Esophagus squamous epithelium (tissue), 5 donors: ENCODE results near the gene TM9SF1. TPM values are rescaled to one million over a fixed set of nuclear protein-coding genes. Genes with fewer than 3 reads are reported as not detected.

Experiments
- DNase-seq: peaks from one replicate; lab custom pipeline; 2025; lab: John Stamatoyannopoulos, UW
- H3K27ac ChIP-seq, 4 donors: fragments of 200-600 bp; sonication (generic); one replicate each; pipeline ENCODE4 v1.5.1; 2016 to 2019; ENCODE audit warnings: mild to moderate bottlenecking in 1 of 4
- H3K27me3 ChIP-seq, 4 donors: fragments of 200-600 bp; sonication (generic); 1 replicate in 3 of 4; 2 replicates in 1 of 4; pipeline versions ENCODE4 v1.5.1 to v1.6.0; 2017 to 2021; ENCODE audit warnings: antibody characterized with exemption in 1 of 4
- H3K36me3 ChIP-seq, 3 donors: fragments of 200-600 bp; sonication (generic); one replicate each; pipeline ENCODE4 v1.5.1; 2016 to 2019
- H3K4me1 ChIP-seq, 3 donors: fragments of 200-600 bp; sonication (generic); one replicate each; pipeline ENCODE4 v1.5.1; 2017 to 2019
- H3K4me3 ChIP-seq, 4 donors: fragments of 200-600 bp; sonication (generic); 1 replicate in 3 of 4; 2 replicates in 1 of 4; pipeline ENCODE4 v1.5.1; 2016 to 2019; ENCODE audit warnings: mild to moderate bottlenecking in 2 of 4, moderate library complexity in 1 of 4
- H3K9me3 ChIP-seq, 3 donors: fragments of 200-600 bp; sonication (generic); one replicate each; pipeline ENCODE4 v1.5.1; 2016 to 2019
- CTCF ChIP-seq, 6 experiments: fragments of 450-650 bp in 4 of 6; fragments of 200-600 bp in 2 of 6; sonication (generic) in 2 of 6; IDR thresholded peaks; one replicate each; pipeline ENCODE4 v1.5.1; 2016 to 2019; ENCODE audit warnings: antibody characterized with exemption in 6 of 6, mild to moderate bottlenecking in 4 of 6, moderate library complexity in 4 of 6
- POLR2A ChIP-seq, 4 donors: fragments of 450-650 bp; IDR thresholded peaks; one replicate each; pipeline ENCODE4 v1.6.1; 2017; ENCODE audit warnings: antibody characterized with exemption in 4 of 4, mild to moderate bottlenecking in 4 of 4, moderate library complexity in 3 of 4
- WGBS, 2 donors: methylation state at CpG; one replicate each; pipeline ENCODE4 v1.1.5; 2018; 5-methylcytosine and 5-hydroxymethylcytosine counted together
- intact Hi-C: fragments of 100-400 bp; cut with DNase I; formaldehyde crosslinking; loops from one replicate; pipeline ENCODE4 v1.15.0; 2022
- total RNA-seq, 4 donors: library from RNA; depleted of rRNA; stranded (reverse); fragments of >200 nt; gene quantifications; one replicate each; pipeline ENCODE4 v1.1.0, GENCODE V29; 2016
- donor health status: DM: yes; HTN: yes; CAD: no.

The TM9SF1 gene
- total RNA-seq, 4 donors from 2014 or later, result 36.4 to 51.3 (median 44.6) TPM

- peaks cover 0 to 12% (median 9%) of the 10 kb centered on the region in 3 donors for H3K4me1 ChIP-seq
- H3K9me3 ChIP-seq, result no peaks in the 10 kb centered on the region
- intact Hi-C loops, result no loop called here
- H3K27ac ChIP-seq, result no peak overlapping the region
- H3K4me3 ChIP-seq, result no peak overlapping the region
- DNase-seq, result no peak
- no peaks in the 10 kb centered on the region for H3K27me3 ChIP-seq
- TF ChIP-seq CTCF (IDR thresholded peaks at IDR 0.05), result no peak
- no peak for TF ChIP-seq POLR2A (IDR thresholded peaks at IDR 0.05)
- WGBS, 2 donors, result 60 to 78% methylated on average over 1 to 7 of the region's 19 CpGs
- peaks cover 48 to 100% (median 56%) of the 10 kb centered on the region in 3 donors for H3K36me3 ChIP-seq
Measured at GRCh38 chr14:24181371-24182077, 13.7 kb downstream of the TM9SF1 start.

DNA sequence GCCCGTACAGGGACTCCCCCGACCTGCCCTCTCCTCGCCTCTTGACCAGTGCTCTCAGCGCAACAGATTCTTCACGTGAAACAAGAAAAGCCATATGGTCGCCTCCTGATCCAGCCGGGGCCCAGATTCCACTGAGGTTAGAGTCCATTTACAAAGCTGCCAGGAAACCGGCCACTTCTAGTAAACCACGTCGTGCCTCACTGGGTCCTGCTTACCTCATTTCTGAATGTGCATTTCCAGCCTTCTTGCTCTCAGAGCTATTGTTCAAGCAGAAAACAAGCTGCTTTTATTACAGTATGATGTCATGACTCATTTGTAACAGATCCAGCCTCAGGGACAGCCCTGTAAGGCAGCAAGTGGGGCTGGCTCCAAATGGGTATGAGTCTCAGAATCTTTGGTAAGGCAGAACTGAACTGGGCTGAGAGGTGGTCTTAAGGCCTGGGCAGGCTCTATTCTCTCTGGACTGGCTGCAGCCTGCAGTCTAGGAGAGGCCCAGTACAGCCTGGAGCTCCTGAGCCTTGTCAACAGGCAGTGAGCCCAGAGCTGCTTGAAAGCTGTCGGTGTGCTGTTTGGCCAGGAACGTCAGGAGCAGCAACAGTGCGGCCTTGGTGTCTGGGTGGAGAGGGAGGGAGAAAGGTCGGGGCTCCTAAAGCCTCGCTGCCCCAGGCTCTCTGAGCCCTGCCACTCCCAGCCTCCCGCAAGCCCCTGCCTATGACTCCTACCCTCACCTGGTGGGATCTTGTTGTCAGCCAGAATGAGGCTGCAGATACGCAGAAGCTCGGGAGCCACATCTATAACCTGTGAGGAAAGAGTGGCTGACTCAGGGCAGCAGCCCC is 15.1 kb downstream of the TM9SF1 start:
- no peak for DNase-seq
- 67 to 72% methylated on average over 12 to 17 of the region's 18 CpGs for WGBS, 2 donors
- Histone ChIP-seq H3K4me3 (no peak overlapping the region), H3K27ac (peak overlapping the region; percentile 21 to 83 (median 69)), H3K9me3 (no peaks in the 10 kb centered on the region), H3K36me3 (peaks cover 38 to 94% (median 56%) of the 10 kb centered on the region in 3 donors), H3K27me3 (no peaks in the 10 kb centered on the region), H3K4me1 (peaks cover 0 to 12% (median 9%) of the 10 kb centered on the region in 3 donors)
- no peak for TF ChIP-seq CTCF (IDR thresholded peaks at IDR 0.05)
- intact Hi-C loops, result no loop called here

- Histone ChIP-seq H3K4me1 (peaks cover 0 to 12% (median 9%) of the 10 kb centered on the region in 3 donors), H3K27me3 (no peaks in the 10 kb centered on the region), H3K9me3 (no peaks in the 10 kb centered on the region), H3K27ac (peak overlapping the region in 3 of 4 donors; percentile 64 to 83 (median 74)), H3K4me3 (no peak overlapping the region), H3K36me3 (peaks cover 34 to 86% (median 54%) of the 10 kb centered on the region in 3 donors)
- intact Hi-C loops, result no loop called here
- WGBS, 2 donors, result 89 to 100% methylated on average over 2 to 9 of the region's 14 CpGs
- no peak for TF ChIP-seq CTCF (IDR thresholded peaks at IDR 0.05)
- DNase-seq, result no peak
Measured at GRCh38 chr14:24179294-24179960, 15.8 kb downstream of the TM9SF1 start.

GRCh38 chr14:24178399-24179178 is 16.7 kb downstream of the TM9SF1 start:
- peaks cover 0 to 12% (median 9%) of the 10 kb centered on the region in 3 donors for H3K4me1 ChIP-seq
- no peak overlapping the region for H3K4me3 ChIP-seq
- TF ChIP-seq CTCF (IDR thresholded peaks at IDR 0.05) (no peak), POLR2A (IDR thresholded peaks at IDR 0.05) (no peak)
- peaks cover 29 to 78% (median 46%) of the 10 kb centered on the region in 3 donors for H3K36me3 ChIP-seq
- H3K27ac ChIP-seq, result peak overlapping the region in 1 of 4 donors; percentile 74
- H3K9me3 ChIP-seq, result no peaks in the 10 kb centered on the region
- no peaks in the 10 kb centered on the region for H3K27me3 ChIP-seq
- no peak for DNase-seq
- intact Hi-C loops, result no loop called here
- WGBS, 2 donors, result 82 to 95% methylated on average over 7 to 8 of the region's 12 CpGs
